NOMO-1 treated with dmso at 0.1 percent for 144 hours (cell line): Measurements from ENCODE around the gene IMPG1.
"Not testable (repeated sequence)": the region's sequence is repeated elsewhere in the genome, so short reads cannot be mapped to it uniquely, and the experiment has no call there.

Experiments used
- DNase-seq: peaks from one replicate; lab custom pipeline; 2025; ENCODE audit not compliant: unreplicated experiment; lab: John Stamatoyannopoulos, UW

IMPG1 gene

DNA sequence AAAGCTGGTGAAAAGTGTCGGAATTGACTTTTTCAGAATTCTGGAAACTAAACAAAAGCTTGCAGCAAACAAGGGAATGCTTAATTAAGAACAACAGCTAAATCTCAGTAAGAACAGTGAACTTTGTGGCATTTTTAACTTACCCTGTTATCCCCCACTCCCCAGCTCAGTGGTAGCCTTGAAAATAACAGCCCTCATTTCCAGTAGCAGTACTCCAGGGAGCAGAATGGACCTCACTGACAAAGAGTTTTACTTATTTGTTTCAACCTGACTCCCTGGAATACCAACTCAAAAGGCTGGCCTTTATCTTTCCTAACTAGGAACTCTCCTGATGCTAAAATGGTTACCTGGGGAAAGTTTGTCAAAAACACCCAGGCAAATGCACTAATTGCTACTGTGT, 108.9 kb downstream of the IMPG1 start:
- DNase-seq = no peak

DNA sequence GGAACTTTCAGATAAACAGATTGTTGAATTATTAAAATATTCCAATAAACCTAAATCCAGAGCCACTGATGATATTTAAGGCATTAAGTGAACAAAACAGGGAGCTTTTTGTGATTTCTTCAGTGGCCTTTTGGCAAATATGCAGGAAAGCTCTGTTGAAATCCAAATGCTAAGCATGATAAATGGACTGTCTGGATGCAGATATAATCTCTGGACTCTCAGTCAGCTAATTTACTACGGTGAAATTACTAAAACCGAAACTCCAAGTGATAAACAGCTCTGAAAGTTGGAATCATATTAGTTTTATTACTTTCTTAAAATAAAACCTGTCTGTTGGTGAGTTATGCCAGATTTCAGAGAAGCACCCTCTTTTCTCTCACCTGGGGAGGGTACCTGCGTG, 120.3 kb downstream of the IMPG1 start:
- DNase-seq = no peak

DNA sequence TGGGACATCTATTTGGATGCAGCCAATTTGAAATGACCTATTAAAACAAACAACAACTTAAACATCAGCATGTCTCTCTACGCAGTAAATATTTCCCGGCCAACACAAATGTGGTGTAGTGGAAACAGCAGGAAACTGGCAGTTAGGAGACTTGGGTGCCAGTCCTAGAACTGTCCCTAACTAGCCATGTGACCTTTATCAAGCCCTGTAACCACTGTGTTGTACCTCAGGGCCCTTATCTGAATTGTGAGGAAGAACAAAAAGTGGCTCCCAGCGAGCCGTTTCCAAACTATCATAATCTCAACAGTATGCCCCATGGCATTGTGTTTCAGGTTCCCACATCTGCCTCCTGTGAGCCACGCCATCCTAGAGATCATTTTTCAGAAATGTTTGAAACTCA, 124.5 kb downstream of the IMPG1 start:
- no peak for DNase-seq

DNA sequence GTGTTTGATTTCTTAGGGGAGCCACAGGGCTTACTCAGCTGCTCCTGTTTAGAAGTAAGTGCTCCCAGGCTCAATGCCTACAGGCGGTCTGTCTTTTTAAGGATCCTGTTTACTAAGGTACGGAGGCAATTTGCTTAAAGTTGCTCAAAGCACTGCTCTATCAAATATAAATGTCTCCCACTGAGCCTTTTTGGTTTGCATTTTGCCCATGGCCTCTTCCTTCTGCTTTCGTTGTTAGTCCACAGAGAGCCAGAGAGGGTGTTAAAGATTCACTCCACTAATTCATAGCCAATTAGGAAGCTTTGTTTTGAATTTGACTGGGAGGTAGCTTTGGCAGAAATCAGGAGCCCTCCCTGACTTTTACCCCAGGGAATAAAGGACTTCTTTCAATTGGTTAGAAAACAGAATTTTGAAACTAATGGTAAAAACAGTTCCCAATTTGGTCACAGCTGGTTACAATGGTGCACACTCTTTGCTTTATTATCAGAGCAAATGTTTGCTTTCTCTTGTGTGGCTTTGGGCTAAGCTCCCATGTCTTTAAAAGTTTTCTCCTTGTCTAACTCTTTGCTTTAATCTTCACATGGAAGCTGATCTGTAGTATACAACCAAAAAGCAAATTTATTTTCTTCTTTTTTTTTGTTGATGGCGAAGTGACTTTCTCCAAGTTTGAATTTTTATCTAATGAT, 126.2 kb downstream of the IMPG1 start:
- no peak for DNase-seq

DNA sequence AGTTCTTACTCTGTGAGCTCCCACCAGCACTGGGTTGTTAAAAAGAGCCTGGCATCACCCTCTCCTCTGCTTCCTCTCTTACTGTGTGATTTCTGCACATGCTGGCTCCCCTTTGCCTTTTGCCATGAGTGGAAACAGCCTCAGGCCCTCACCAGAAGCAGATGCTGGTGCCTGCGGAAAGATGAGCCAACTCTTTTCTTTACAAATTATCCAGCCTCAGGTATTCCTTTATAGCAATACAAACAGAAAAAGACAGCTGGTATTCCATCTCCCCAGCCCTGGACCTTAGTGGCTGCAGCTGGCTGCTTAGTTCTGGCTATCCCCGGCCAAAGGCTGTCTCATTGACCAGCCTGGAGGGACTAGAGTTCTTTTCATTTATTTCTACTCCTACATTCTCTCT, 129.1 kb downstream of the IMPG1 start:
- no peak for DNase-seq

DNA sequence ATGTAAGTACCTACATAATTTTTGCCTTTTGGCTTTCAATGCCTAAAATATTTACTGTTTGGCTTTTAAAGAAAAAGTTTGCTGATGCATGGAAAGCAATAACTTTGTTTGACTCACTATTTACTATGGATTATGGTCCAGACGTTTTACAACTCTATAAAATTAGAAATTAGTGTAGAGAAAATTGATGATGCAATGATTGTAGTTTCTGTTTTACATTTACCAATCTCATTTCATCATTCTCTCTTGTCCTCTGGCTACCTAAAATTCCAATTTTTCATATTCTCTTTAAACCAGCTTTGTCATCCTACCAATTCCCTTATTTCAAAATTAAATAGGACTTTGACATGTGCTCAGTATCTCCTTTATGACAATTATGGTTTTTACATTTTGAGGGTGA, 131.0 kb downstream of the IMPG1 start:
- no peak for DNase-seq

DNA sequence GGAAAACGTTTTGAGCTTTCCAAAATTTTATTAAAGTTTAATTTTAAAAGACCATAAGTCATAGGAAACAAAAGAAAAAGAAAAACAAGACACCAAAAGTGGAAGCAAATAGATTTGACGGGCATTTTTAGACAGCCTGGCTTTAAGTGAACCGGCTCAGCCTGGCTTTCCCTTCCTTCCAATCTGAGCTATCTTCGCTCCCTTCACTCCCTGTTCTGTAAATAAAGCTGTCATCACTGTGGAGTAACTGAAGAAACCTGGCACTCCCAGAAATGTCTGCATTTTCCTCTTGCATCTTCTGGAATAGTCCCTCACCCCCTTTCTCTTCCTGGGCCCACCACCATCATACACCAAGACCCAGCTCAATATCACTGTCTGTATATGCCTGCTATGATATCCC, 131.9 kb downstream of the IMPG1 start:
- DNase-seq = no peak

DNA sequence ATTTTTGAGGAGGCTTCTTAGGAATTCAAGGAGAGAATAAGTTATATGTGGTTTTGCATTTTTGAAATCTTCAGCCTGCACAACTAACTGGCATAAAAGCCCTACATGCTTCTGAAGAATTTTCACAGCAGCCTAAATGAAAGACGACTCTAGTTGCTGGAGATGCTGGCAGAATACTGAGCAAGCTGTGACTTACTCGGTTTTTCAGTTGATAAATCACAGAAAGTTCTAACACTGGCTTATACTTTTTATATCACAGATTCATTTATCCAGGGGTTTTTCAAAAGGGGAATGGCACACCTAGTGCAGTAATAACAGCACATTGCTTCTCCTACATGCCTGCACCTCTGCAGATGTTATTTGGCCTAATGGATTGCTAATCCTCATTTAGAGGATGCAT, 134.6 kb downstream of the IMPG1 start:
- DNase-seq = no peak

DNA sequence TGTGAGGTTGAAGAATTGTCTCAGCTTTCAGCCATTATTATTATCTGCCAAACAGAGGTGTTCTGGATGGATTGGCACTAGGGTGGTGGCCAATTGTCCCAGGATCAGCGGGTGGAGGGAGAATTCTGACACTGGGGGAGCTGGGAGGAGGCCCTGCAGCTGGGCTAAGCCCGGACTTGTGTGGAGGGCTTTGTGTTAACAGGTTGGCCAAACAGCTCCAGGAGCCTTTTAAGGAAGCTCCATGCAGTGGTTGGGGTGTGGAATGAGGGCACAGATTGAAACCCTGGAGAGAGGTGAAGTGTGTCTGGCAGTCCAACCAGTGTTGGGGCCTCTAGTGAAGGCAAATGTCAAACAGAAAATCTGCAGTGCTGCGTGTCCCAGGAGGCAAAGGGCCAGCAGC, 135.8 kb downstream of the IMPG1 start:
- no peak for DNase-seq

DNA sequence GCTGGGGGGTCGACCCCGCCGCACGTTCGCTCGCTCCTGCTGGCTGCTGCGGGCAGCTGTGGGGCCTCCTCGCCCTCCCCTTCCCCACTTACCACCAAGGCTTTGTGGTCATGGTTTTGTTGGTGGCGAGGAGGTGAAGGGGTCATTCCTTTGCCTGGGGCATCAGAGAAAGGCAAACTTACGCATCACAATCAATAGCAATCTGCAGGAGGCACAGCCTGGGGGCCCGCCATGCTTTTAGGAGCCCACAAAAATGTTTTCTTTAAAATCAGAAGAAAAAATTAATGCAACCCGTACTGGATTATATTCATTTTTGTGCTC, 137.0 kb downstream of the IMPG1 start:
- no peak for DNase-seq

DNA sequence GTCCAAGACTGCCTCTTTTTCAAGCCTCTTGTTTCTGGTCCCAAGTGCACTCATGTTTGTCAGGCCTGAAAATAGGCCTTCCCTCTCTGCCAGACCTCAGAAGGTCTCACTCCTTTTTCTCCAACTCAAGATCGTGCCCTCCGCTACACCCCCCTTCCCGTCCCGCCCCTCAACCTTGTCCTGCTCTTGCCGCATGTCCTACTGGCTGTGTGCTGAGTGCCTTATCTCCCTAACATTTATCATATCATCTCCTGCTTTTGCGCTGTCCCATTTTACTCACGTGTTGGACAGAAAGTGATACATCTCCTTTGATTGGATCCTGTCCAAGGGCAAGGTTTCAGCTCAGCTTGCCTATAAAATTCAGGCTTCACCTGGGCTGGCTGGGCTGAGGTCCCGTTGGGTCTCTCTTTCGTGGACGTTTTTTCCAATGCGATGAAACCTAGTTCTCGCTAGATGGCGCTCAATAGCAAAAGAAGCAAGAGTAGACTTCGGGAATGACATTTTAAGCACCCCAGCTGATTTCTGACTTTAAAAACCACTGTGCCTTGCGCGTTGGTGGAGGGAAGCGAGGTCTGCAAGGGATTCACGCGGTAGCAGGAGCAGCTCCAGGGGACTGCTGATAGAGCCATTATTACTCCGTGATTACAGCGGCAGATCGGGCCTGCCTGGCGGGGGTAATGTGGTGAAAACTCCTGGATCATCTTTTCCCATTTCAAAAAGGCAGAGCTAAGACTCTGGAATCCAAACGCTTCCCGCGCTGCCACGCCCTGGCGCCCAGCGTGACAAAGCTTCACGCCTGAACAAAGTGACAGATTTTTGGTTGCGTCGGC, 137.6 kb downstream of the IMPG1 start:
- peak; percentile 66 for DNase-seq

DNA sequence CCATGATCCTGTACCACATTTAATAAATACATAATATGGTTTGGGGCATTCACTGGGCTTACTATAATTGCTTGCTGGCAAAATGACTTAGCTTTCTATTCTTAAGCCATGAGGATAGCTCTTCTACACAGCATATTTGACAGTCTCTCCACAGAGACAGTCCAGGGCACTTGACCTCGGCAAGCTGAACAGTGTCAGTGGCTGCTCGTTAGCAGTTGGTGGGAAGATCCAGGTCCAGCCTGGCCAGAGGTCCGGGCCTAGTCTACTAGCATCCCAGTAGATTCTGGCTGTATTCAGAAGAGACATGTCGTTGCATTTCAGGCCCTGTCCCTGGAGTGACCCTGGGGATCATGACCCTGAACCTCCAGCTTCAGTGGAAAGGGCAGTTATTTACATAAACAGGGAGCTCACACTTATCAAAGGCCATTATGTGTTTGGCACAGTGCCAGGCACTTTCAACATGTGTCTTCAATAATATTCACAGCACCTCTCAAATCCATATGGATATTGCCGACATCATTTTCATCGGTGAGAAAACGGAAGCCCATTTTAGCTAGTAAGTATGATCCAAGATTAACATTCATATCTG, 139.0 kb downstream of the IMPG1 start:
- no peak for DNase-seq

DNA sequence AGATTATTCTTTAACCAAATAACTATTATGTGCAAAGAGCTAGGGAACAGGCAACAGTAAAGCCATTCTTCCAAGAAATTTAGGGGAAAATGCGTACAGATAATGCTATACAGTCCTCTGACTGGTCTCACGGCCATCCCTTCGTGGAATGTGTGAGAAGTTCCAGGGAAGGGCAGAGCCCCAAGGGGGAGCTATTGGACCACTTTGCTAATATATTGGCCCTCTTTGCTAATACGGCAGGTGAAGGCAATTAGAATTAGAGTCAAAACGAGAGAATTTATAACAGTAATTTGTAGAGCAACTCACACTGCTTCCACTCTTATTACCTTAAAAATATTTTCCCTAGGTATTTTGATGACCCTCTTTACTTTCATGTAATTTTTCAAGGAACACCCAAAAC, 140.4 kb downstream of the IMPG1 start:
- DNase-seq = no peak

DNA sequence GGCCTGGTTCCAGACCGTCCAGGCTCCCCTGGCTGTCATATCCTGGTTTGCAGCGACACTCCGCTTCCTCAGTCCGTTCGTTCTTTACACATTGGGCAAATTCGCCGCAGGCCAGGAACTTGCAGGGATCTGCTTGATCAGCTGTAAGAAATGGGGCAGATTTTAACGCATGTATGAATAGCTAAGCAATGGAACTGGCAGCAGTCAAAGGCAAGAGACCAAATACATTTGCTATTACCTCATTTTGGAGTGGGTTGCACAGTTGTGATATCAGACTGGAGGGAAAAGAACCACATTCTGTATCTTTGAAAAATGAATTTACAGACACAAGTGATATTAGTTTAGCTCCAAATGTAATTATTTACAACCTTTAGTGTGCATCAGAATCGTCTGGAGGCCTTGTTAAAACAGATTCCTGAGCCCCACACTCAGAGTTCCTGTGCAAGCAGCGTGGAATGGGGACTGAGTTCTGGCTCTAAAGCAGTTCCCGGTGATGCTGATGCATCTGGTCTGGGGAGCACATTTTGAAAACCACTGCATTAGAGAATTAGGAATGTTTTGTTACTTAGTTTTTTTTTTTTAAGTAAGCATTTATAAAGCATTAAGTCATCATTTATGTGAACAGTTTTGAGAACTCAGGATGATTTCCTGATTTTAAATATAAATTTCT, 141.3 kb downstream of the IMPG1 start:
- DNase-seq = no peak

DNA sequence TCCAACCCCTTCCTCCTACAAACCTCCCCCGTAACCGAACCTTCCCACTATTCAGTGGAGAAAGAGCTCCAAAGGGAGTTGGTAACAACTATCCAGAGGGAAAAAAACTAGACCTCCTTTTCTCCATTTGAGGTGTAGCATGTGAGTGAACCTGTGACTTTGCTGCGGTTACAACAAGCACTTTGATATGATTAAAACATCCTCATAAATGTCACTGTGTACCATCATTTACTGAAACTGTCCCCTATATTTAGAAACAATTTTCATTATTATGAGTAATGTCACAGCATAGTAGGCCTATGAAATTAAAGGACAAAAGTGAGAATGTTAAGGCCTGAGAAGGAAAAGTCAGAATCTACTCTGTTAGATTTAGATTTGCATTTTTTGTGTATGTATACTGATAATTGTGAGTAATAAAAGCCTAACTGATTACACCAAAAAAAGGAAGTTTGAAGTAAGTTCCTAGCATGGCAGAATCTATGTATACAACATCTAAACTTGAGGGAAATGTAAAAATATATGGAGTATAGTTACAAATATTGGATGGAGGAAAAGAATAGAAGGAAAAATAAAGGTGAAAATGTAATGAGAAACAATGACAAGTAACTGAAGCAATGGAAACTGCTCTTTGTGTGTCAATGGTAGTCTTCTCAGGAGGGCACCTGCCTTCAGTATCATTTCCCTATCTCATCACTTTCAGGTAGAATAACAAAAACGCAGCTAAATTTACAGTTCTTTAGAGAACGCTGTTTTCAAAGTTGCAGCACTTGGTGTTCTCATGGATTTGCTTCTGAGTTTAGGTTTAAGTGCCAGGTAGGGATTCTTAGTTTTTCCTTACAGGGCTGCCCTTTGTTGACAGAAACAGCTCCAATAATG, 145.9 kb downstream of the IMPG1 start:
- DNase-seq = no peak

DNA sequence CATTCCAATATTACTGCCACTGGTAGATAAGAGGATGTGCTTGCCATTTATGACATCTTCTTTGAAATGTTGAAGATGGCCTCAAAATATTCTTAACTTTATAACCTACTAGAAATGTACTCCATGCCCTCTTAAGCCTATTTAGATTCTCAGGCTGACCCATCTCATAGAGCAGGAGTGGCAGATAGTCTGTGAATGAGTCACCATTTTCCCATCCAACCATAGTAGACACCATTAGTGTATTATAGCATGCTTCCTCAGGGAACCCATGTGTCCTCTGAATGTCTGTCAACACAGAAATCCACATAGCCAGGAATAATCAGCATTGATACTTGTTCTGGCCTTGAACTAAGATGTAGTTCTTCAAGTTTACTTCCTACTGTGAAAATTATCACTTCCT, 150.2 kb downstream of the IMPG1 start:
- no peak for DNase-seq

DNA sequence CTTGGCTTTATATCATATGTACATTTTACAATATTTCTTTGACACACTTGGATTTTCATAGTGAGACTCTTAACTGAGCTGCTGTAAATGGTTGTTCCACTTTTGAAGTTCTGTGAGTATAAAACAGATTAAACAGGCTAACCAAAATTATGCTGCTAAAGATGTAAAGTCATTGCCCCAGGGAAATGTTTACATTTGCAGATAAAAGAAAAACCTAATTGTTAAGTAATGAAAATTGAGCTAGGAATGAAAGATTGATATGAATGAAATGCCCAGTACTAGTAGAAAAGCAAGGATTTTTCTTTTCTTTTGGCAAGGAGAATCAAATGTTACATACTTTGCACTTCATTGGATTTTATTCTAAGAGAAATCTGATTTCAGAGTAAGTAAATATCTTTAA, 159.4 kb downstream of the IMPG1 start:
- DNase-seq = no peak

DNA sequence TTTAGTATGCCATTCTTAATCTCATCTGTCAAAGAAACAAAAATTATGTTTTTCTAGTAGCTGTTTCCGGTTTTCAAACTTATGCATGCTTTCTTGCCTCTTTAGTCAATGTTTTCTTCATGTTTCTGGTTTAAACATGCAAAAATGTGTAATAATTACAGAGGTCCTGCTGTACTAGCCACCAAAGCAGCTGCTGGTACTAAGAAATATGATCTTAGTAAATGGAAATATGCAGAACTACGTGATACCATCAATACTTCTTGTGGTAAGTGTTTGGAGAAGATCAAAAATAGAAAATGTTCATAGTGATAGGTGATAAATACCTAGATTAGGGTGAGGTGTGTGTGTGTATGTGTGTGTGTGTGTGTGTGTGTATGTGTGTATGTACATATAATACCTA, 165.0 kb downstream of the IMPG1 start:
- DNase-seq = no peak

DNA sequence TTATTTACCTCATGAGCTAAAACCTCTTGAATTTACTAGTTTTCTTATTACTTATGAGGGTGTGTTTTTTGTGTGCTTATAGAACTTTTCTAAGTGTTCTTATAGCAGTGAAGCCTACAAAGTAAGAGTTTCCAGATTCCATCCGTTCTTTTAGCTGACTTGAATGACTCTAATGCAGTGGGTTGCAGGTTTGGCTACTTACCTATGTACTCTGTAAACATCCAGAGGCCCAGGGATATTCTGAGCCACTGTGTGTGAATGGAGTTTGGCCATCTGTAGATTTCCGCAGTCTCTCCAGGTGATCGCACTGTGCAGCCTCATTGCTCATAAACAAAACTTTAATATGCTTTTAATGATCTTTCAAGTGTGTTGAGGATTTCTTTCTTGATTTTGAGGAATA, 165.6 kb downstream of the IMPG1 start:
- no peak for DNase-seq

DNA sequence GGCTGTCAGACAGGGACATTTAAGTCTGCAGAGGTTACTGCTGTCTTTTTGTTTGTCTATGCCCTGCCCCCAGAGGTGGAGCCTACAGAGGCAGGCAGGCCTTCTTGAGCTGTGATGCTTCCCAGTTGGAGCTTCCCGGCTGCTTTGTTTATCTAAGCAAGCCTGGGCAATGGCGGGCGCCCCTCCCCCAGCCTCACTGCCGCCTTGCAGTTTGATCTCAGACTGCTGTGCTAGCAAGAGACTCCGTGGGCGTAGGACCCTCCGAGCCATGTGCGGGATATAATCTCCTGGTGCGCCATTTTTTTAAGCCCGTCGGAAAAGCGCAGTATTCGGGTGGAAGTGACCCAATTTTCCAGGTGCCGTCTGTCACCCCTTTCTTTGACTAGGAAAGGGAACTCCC, 167.3 kb downstream of the IMPG1 start:
- not testable (repeated sequence) for DNase-seq

DNA sequence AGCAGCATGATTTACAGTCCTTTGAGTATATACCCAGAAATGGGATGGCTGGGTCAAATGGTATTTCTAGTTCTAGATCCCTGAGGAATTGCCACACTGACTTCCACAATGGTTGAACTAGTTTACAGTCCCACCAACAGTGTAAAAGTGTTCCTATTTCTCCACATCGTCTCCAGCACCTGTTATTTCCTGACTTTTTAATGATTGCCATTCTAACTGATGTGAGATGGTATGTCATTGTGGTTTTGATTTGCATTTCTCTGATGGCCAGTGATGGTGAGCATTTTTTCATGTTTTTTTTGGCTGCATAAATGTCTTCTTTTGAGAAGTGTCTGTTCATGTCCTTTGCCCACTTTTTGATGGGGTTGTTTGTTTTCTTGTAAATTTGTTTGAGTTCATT, 172.2 kb downstream of the IMPG1 start:
- not testable (repeated sequence) for DNase-seq
